GM13976 (cell line): ENCODE data around the gene ADPRM.

Experiments
- DNase-seq: peaks from one replicate; pipeline ENCODE4 v3.0.0; 2012; ENCODE audit warnings: low spot score
- CTCF ChIP-seq: IDR thresholded peaks from 2 replicates; pipeline ENCODE4 v1.5.1; 2012; ENCODE audit warnings: borderline replicate concordance, mild to moderate bottlenecking; ENCODE audit not compliant: insufficient read depth; ENCODE audit errors: extremely low read depth, missing control alignments, control extremely low read depth
- in situ Hi-C: fragments of 300-500 bp; cut with MboI; formaldehyde crosslinking; loops from one replicate; pipeline ENCODE4 v1.12.0; 2022; ENCODE audit warnings: low sequenced_read_pairs, mixed read lengths, inconsistent platforms; ENCODE audit not compliant: unreplicated experiment

ADPRM gene

GRCh38 chr17:10713318-10713717 is 15.9 kb downstream of the ADPRM start:
- no peak for TF ChIP-seq CTCF
- in situ Hi-C loops, result no loop called here
- DNase-seq, result no peak

GRCh38 chr17:10716218-10716617 is 18.8 kb downstream of the ADPRM start:
- DNase-seq, result no peak
- no peak for TF ChIP-seq CTCF
- in situ Hi-C loops, result no loop called here

GRCh38 chr17:10718547-10718946 is 21.2 kb downstream of the ADPRM start:
- no peak for TF ChIP-seq CTCF
- no peak for DNase-seq
- in situ Hi-C loops, result no loop called here

- in situ Hi-C loops, result no loop called here
- DNase-seq, result no peak
- TF ChIP-seq CTCF, result no peak
These were observed 27.3 kb downstream of the ADPRM start for GRCh38 chr17:10724546-10725195.

- no peak for DNase-seq
- TF ChIP-seq CTCF, result no peak
- in situ Hi-C loops, result no loop called here
These were observed 27.9 kb downstream of the ADPRM start for GRCh38 chr17:10725262-10725661.

- in situ Hi-C loops, result no loop called here
- TF ChIP-seq CTCF, result no peak
- no peak for DNase-seq
These were observed 28.8 kb downstream of the ADPRM start for GRCh38 chr17:10726196-10726595.
